Measurements from ENCODE around the gene ANKRD28. TPM values are rescaled to one million over a fixed set of nuclear protein-coding genes. Genes with fewer than 3 reads are reported as not detected.

The ANKRD28 gene
- total and polyA plus RNA-seq, 2 of the 4 experiments (the other 2 are of a cell fraction): 52.6 to 211 TPM

- dilution Hi-C loops (cut with HindIII; ENCODE audit: low sequenced_read_pairs, unreplicated experiment): no loop called here
- Histone ChIP-seq H4K5ac (ENCODE audit: low read depth, low read length) (no peak overlapping the region), H3K27ac (ENCODE audit: insufficient read depth, low read length) (no peak overlapping the region), H2BK20ac (ENCODE audit: low read depth, low read length) (peak overlapping the region; percentile 88; the same call in 1 of the 2 replicates), H2BK15ac (ENCODE audit: low read depth, low read length) (no peak overlapping the region; the same call in 2 of the 3 replicates), H3K79me1 (ENCODE audit: low read depth in 1 of 2, low read length in 2 of 2) (peaks cover 23 to 35% of the 10 kb centered on the region in 2 experiments), H2AFZ (replicated peaks; ENCODE audit: low read length, poor library complexity) (no peak overlapping the region), H2AK5ac (ENCODE audit: low read depth, low read length) (peak overlapping the region; percentile 42; the same call in 1 of the 2 replicates), H3K36me3 (ENCODE audit: control insufficient read depth, insufficient read depth, low read length) (no peaks in the 10 kb centered on the region), H3K9me1 (ENCODE audit: insufficient read depth, low read length) (peaks cover 5% of the 10 kb centered on the region; the same call in 1 of the 2 replicates), H3K4me1 (ENCODE audit: control insufficient read depth, insufficient read depth, low read length) (peaks cover 3% of the 10 kb centered on the region; the same call in 1 of the 2 replicates), H3K9ac (ENCODE audit: low read depth, low read length) (no peak overlapping the region), H3K23ac (ENCODE audit: low read depth, low read length) (no peak overlapping the region), H3K14ac (replicated peaks; ENCODE audit: low read depth, low read length) (no peak overlapping the region), H3K4ac (ENCODE audit: low read depth, low read length) (no peak overlapping the region), H3K27me3 (ENCODE audit: control insufficient read depth, insufficient read depth, low read length) (no peaks in the 10 kb centered on the region), H2BK5ac (ENCODE audit: low read depth, low read length, poor library complexity, severe bottlenecking) (peak overlapping the region; percentile 66), H3K4me2 (ENCODE audit: low read depth, low read length) (no peak overlapping the region), H2AK9ac (replicated peaks; ENCODE audit: low read depth, low read length, poor library complexity) (no peak overlapping the region), H4K91ac (ENCODE audit: insufficient read depth, low read depth, low read length) (no peak overlapping the region), H2BK120ac (ENCODE audit: low read depth, low read length) (no peak overlapping the region), H4K20me1 (ENCODE audit: insufficient read depth, low read length) (no peaks in the 10 kb centered on the region), H3K9me3 (ENCODE audit: control insufficient read depth, insufficient read depth, low read length) (no peaks in the 10 kb centered on the region), H3K18ac (ENCODE audit: low read depth, low read length) (no peak overlapping the region), H4K8ac (ENCODE audit: low read depth in 2 of 2, low read length in 2 of 2) (peak overlapping the region in 1 of 2 experiments; percentile 35; a peak in 1 of 4 replicates), H3K56ac (ENCODE audit: extremely low read depth, insufficient read depth, low read length) (no peak overlapping the region), H3K4me3 (ENCODE audit: insufficient read depth, low read depth, low read length) (no peak overlapping the region)
- ATAC-seq (ENCODE audit: low read depth): no peak
- no TSS peak for BruUV-seq (replicated peaks)
- intact Hi-C loops (cut with micrococcal nuclease): no loop called here
- in situ Hi-C loops (cut with MboI; ENCODE audit: low sequenced_read_pairs): loop anchor here (10.0 kb wide), 1 partner anchor 156 kb away; no protein-coding TSS in a partner anchor
- CTCF ChIA-PET: interaction anchor here (1.1 kb wide), 1 partner anchor 226 kb away, joined by 3 read pairs; no protein-coding TSS in a partner anchor
- DNase-seq: no peak
- no peak for TF ChIP-seq FOS (IDR thresholded peaks at IDR 0.05; ENCODE audit: low read depth, low read length)
- no peak for TF ChIP-seq CTCF (conservative IDR thresholded peaks at IDR 0.05; ENCODE audit: low read depth, low read length)
- peak; percentile 26; the same call in 1 of the 2 replicates for TF ChIP-seq CEBPB (IDR thresholded peaks at IDR 0.05; ENCODE audit: low read depth, low read length)
- POLR2A ChIA-PET (ENCODE audit: unreplicated experiment): no interaction called here
Observed at GRCh38 chr3:15800780-15801179, 3.0 kb upstream of the ANKRD28 start.

All from IMR-90 (cell line).